ENCODE data around the gene CACNA1I. TPM values are rescaled to one million over a fixed set of nuclear protein-coding genes. Genes with fewer than 3 reads are reported as not detected.
"Not testable (repeated sequence)": the region's sequence is repeated elsewhere in the genome, so short reads cannot be mapped to it uniquely, and the experiment has no call there.

Gene CACNA1I
- total RNA-seq: under 1 TPM; 0.05 to 0.83 (median 0.72) TPM
- total RNA-seq (2013): 0.11 TPM

DNA sequence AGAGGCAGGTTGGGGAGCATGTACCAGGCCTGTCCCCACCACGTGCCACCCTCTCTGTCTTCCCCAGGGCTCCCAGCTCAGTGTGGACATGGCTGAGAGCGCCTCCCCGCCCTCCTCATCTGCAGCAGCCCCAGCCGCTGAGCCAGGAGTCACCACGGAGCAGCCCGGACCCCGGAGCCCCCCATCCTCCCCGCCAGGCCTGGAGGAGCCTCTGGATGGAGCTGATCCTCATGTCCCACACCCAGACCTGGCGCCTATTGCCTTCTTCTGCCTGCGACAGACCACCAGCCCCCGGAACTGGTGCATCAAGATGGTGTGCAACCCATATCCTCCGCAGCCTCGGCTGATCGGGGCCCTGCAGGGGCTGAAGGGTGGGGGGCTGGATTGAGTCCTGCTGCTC lies at the start of gene CACNA1I:
CACNA1I (plus strand) TSS at position 89 of the 400 bp plus-strand sequence; CDS start at position 89, 0 bp downstream.
- no peak within 1 kb of the TSS for H3K27ac Mint-ChIP-seq
- Histone ChIP-seq H3K27me3 (ENCODE audit: control insufficient read depth, insufficient read depth, low read length) (no peaks in the 10 kb centered on the region), H3K4me3 (ENCODE audit: low read length) (no peak within 1 kb of the TSS), H3K36me3 (ENCODE audit: control insufficient read depth, insufficient read depth, low read length) (no peaks in the 10 kb centered on the region), H3K4me1 (ENCODE audit: control insufficient read depth, insufficient read depth, low read length) (peaks cover 15% of the 10 kb centered on the region), H3K27ac (ENCODE audit: low read length) (no peak within 1 kb of the TSS), H3K9me3 (ENCODE audit: control insufficient read depth, insufficient read depth, low read length) (no peaks in the 10 kb centered on the region)
- H3K9me3 Mint-ChIP-seq: peaks cover 2% of the 10 kb centered on the region in 2 donors
- no peaks in the 10 kb centered on the region for H3K27me3 Mint-ChIP-seq (ENCODE audit: low read depth in 2 of 2)
- peaks cover 0 to 20% of the 10 kb centered on the region in 2 donors for H3K4me1 Mint-ChIP-seq
- no peak for ATAC-seq
- intact Hi-C loops (cut with micrococcal nuclease): no loop called here
- no peaks in the 10 kb centered on the region for H3K36me3 Mint-ChIP-seq
- DNase-seq: no peak
- H3K4me3 Mint-ChIP-seq: no peak within 1 kb of the TSS
- no peak for TF ChIP-seq CTCF (IDR thresholded peaks at IDR 0.05)
- WGBS (ENCODE audit: insufficient coverage): 86% methylated on average over 14 of the region's 14 CpGs

DNA sequence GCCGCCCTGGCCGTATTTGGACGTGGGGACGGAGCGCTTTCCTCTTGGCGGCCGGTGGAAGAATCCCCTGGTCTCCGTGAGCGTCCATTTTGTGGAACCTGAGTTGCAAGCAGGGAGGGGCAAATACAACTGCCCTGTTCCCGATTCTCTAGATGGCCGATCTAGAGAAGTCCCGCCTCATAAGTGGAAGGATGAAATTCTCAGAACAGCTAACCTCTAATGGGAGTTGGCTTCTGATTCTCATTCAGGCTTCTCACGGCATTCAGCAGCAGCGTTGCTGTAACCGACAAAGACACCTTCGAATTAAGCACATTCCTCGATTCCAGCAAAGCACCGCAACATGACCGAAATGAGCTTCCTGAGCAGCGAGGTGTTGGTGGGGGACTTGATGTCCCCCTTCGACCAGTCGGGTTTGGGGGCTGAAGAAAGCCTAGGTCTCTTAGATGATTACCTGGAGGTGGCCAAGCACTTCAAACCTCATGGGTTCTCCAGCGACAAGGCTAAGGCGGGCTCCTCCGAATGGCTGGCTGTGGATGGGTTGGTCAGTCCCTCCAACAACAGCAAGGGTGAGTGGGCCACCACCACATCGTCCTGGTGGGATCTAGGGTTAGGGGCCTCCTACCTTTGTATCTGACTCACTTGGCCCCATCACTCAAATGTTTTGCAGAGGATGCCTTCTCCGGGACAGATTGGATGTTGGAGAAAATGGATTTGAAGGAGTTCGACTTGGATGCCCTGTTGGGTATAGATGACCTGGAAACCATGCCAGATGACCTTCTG lies 49.3 kb upstream of the CACNA1I start:
- H3K36me3 ChIP-seq (ENCODE audit: control insufficient read depth, insufficient read depth, low read length): peaks cover 38% of the 10 kb centered on the region

GRCh38 chr22:39522091-39522490 lies 48.5 kb upstream of the CACNA1I start:
- ATAC-seq; H3K27me3 ChIP-seq (ENCODE audit: control insufficient read depth, insufficient read depth, low read length); H3K9me3 Mint-ChIP-seq; H3K36me3 Mint-ChIP-seq; H3K27ac ChIP-seq (ENCODE audit: low read length); H3K4me3 ChIP-seq (ENCODE audit: low read length); DNase-seq; H3K27me3 Mint-ChIP-seq (ENCODE audit: low read depth in 2 of 2); intact Hi-C loops (cut with micrococcal nuclease); H3K9me3 ChIP-seq (ENCODE audit: control insufficient read depth, insufficient read depth, low read length): not testable (repeated sequence)
- Histone ChIP-seq H3K4me1 (ENCODE audit: control insufficient read depth, insufficient read depth, low read length) (peaks cover 62% of the 10 kb centered on the region), H3K36me3 (ENCODE audit: control insufficient read depth, insufficient read depth, low read length) (peaks cover 38% of the 10 kb centered on the region)
- peak overlapping the region; percentile 96 to 98 for H3K27ac Mint-ChIP-seq
- 31% methylated on average over 2 of the region's 5 CpGs for WGBS (ENCODE audit: insufficient coverage)
- peak overlapping the region; percentile 98 for H3K4me3 Mint-ChIP-seq
- peaks cover 50 to 52% of the 10 kb centered on the region in 2 donors for H3K4me1 Mint-ChIP-seq

More for the DNA sequence above, 49.3 kb upstream of the CACNA1I start:
- DNase-seq; intact Hi-C loops (cut with micrococcal nuclease); ATAC-seq; H3K9me3 ChIP-seq (ENCODE audit: control insufficient read depth, insufficient read depth, low read length); H3K27me3 Mint-ChIP-seq (ENCODE audit: low read depth in 2 of 2); H3K27me3 ChIP-seq (ENCODE audit: control insufficient read depth, insufficient read depth, low read length); H3K36me3 Mint-ChIP-seq; H3K9me3 Mint-ChIP-seq: not testable (repeated sequence)
- H3K27ac ChIP-seq (ENCODE audit: low read length): peak overlapping the region; percentile 13
- H3K4me1 Mint-ChIP-seq: peaks cover 47 to 49% of the 10 kb centered on the region in 2 donors
- peak overlapping the region; percentile 97 for H3K4me3 ChIP-seq (ENCODE audit: low read length)
- H3K27ac Mint-ChIP-seq: peak overlapping the region; percentile 96 to 98
- H3K4me1 ChIP-seq (ENCODE audit: control insufficient read depth, insufficient read depth, low read length): peaks cover 55% of the 10 kb centered on the region
- 8% methylated on average over 26 of the region's 28 CpGs for WGBS (ENCODE audit: insufficient coverage)
- H3K4me3 Mint-ChIP-seq: peak overlapping the region; percentile 98

- ATAC-seq: no peak
- peak in 1 of 2 donors; percentile 51 for DNase-seq
- intact Hi-C loops (cut with micrococcal nuclease): no loop called here
- Histone ChIP-seq H3K4me1 (ENCODE audit: control insufficient read depth, insufficient read depth, low read length) (peaks cover 68% of the 10 kb centered on the region), H3K36me3 (ENCODE audit: control insufficient read depth, insufficient read depth, low read length) (peaks cover 39% of the 10 kb centered on the region), H3K4me3 (ENCODE audit: low read length) (no peak overlapping the region), H3K27ac (ENCODE audit: low read length) (no peak overlapping the region), H3K9me3 (ENCODE audit: control insufficient read depth, insufficient read depth, low read length) (no peaks in the 10 kb centered on the region), H3K27me3 (ENCODE audit: control insufficient read depth, insufficient read depth, low read length) (no peaks in the 10 kb centered on the region)
- Mint-ChIP-seq H3K4me3 (peak overlapping the region; percentile 98), H3K36me3 (no peaks in the 10 kb centered on the region), H3K9me3 (no peaks in the 10 kb centered on the region), H3K27me3 (ENCODE audit: low read depth in 2 of 2) (no peaks in the 10 kb centered on the region), H3K27ac (peak overlapping the region; percentile 96 to 98), H3K4me1 (peaks cover 57 to 58% of the 10 kb centered on the region in 2 donors)
- no peak for TF ChIP-seq CTCF (IDR thresholded peaks at IDR 0.05)
- WGBS (ENCODE audit: insufficient coverage): 46% methylated on average over 11 of the region's 14 CpGs
Observed at GRCh38 chr22:39522567-39523300, 47.8 kb upstream of the CACNA1I start.

All from natural killer cell (primary cell).